GM12875 (cell line): ENCODE results near the gene PLCB2.

Experiments
- H3K4me3 ChIP-seq: one replicate; pipeline ENCODE4 v1.5.1; 2011; ENCODE audit warnings: low read depth, low read length, control low read depth
- TF ChIP-seq, protein P1 (sequence below): IDR thresholded peaks from 2 replicates; pipeline ENCODE4 v1.5.1; 2011; ENCODE audit warnings: low read depth, mild to moderate bottlenecking, control low read depth, inconsistent platforms, low read length, moderate library complexity, borderline replicate concordance; ENCODE audit not compliant: insufficient read depth

PLCB2 gene, protein sequence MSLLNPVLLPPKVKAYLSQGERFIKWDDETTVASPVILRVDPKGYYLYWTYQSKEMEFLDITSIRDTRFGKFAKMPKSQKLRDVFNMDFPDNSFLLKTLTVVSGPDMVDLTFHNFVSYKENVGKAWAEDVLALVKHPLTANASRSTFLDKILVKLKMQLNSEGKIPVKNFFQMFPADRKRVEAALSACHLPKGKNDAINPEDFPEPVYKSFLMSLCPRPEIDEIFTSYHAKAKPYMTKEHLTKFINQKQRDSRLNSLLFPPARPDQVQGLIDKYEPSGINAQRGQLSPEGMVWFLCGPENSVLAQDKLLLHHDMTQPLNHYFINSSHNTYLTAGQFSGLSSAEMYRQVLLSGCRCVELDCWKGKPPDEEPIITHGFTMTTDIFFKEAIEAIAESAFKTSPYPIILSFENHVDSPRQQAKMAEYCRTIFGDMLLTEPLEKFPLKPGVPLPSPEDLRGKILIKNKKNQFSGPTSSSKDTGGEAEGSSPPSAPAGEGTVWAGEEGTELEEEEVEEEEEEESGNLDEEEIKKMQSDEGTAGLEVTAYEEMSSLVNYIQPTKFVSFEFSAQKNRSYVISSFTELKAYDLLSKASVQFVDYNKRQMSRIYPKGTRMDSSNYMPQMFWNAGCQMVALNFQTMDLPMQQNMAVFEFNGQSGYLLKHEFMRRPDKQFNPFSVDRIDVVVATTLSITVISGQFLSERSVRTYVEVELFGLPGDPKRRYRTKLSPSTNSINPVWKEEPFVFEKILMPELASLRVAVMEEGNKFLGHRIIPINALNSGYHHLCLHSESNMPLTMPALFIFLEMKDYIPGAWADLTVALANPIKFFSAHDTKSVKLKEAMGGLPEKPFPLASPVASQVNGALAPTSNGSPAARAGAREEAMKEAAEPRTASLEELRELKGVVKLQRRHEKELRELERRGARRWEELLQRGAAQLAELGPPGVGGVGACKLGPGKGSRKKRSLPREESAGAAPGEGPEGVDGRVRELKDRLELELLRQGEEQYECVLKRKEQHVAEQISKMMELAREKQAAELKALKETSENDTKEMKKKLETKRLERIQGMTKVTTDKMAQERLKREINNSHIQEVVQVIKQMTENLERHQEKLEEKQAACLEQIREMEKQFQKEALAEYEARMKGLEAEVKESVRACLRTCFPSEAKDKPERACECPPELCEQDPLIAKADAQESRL

DNA sequence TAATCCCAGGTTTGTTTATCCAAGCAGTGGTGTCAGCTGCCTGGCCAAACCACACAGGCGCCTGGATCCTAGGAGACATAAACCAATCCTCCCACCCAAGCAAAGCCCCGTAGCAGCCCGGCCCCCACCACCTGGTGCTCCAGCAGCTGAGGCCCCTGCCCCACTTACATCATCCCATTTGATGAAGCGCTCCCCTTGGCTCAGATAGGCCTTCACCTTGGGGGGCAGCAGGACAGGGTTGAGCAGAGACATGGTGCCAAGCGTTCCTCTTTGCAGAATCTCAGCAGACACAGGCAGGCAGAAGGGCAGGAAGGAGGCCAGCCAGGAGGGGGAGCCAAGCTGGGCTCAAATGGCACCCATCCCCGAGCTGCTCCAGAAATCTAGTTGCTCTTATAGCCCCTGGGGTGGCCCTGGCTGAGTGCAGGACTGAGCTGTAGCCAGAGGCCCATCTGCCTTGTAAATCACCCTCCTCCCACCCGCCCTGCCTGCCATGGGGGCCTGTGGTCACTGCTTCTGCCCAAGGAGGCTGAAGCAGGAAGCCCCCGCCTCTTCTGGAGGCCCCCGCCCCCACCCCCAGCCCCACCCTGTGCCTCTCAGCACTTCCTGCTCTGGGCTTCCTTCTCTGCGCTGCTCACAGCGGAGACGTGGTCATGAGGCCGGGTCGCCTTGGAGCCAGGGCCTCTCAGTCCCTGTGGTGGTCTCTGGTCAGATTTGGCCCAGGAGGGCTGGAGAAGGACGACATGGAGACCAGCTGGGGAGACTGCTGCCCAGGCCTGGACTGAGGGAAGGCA lies at the start of gene PLCB2:
Gene PLCB2 (minus strand): TSS at position 515 of the 791 bp plus-strand sequence. CDS start 263 bp downstream, at position 252.
- TF ChIP-seq, protein P1, sequence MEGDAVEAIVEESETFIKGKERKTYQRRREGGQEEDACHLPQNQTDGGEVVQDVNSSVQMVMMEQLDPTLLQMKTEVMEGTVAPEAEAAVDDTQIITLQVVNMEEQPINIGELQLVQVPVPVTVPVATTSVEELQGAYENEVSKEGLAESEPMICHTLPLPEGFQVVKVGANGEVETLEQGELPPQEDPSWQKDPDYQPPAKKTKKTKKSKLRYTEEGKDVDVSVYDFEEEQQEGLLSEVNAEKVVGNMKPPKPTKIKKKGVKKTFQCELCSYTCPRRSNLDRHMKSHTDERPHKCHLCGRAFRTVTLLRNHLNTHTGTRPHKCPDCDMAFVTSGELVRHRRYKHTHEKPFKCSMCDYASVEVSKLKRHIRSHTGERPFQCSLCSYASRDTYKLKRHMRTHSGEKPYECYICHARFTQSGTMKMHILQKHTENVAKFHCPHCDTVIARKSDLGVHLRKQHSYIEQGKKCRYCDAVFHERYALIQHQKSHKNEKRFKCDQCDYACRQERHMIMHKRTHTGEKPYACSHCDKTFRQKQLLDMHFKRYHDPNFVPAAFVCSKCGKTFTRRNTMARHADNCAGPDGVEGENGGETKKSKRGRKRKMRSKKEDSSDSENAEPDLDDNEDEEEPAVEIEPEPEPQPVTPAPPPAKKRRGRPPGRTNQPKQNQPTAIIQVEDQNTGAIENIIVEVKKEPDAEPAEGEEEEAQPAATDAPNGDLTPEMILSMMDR, result peak; percentile 68
- peak within 1 kb of the TSS; percentile 75 for H3K4me3 ChIP-seq

DNA sequence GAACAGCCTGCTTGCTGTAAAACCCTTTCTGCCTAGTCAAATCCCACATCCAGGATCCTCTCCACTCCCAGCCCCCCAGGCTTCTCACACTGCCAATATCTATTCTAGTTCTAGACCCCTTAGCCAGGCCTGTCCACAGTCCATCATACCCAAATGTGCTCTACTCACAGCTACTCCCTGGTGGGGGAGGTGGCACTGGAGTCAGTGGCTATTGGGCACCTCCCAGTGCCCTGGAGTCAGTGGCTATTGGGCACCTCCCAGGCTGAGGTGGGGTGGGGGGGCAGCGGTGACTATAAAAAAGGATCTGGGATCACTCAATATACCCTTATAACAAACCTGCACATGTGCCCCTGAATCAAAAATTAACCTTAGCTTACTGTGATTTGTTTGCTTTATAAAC lies 49.5 kb upstream of the PLCB2 start:
- no peak overlapping the region for H3K4me3 ChIP-seq
- TF ChIP-seq, protein P1, result no peak

DNA sequence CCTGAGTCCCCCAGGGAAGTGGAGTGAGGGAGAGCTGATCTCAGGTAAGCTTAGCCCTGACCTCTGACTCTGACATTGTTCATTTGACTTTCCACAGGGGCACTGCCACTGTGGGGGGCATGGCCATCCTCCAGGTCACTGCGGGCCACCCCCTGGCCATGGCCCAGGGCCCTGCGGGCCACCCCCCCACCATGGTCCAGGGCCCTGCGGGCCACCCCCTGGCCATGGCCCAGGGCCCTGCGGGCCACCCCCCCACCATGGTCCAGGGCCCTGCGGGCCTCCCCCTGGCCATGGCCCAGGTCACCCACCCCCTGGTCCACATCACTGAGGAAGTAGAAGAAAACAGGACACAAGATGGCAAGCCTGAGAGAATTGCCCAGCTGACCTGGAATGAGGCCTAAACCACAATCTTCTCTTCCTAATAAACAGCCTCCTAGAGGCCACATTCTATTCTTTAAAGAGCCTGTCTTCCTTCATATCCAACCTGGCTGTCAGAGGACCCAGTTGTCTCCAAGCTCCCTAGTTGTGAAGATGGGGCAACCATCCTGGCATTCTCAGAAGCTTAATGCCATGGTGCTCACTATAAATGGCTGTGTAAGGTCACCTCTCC lies 48.3 kb upstream of the PLCB2 start:
- H3K4me3 ChIP-seq, result no peak overlapping the region
- TF ChIP-seq, protein P1, result no peak

DNA sequence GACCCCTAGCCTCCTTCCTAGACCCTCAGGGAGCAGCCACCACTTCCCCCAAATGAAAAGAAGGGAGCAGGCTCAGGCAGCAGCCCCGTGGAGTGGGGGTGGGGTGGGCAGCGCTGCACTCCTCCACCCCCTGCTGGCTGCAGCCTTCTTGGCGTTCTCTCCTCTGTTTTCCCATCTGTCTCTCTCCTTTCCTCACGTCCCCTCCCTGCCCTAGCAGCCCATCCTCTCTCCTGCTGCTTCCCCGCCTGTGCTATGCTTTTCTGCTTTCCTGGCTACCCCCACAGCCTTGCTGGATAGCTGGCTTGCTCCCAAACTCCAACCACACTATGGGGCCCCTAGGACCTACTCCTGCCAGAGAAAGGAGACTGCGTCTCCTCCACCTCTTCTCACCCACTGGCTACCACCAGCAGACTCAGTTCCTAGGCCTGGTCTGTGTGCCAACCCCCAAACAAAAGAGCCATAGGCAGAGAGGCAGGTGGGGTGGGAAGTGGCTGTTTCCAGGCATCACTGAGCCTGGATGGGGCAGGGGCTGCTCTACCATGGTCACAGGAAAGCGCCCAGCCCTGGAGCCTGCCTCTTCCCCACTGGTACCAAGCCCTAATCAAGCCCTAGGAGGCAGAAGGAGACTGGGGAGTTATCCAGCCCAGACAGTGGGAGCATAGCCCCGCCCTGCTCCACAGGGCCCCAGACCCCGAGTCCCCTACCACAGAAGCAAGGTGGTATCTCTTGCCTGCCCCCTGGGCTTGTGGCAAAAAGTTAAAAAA lies 46.9 kb upstream of the PLCB2 start:
- TF ChIP-seq, protein P1, result peak; percentile 58
- H3K4me3 ChIP-seq, result no peak overlapping the region

DNA sequence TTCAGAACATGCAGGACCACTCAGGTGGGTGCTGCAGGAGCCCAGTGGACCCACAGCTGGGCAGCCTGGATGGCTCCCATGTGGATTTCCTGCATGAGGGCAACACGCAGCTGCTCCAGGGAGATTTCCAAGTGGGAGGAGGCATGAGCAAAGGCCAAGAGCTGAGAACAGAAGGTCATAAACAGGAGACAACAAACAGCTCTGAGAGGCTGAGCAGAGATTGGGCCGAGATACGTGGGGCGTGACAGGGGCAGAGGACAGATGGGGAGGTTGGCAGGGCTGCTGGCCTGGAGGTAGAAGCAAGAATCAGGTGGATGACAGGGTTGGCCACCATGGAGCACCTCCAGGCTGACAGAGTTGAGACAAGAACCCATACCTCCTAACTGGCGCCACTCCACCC lies 46.0 kb upstream of the PLCB2 start:
- H3K4me3 ChIP-seq, result no peak overlapping the region
- TF ChIP-seq, protein P1, result no peak
